OCI-LY3 (cell line): ENCODE data around the gene MTUS2.

Source experiments
- H2AFZ ChIP-seq: fragments of 200-600, 300-600 bp; shearing (Covaris generic); 2 replicates; pipeline ENCODE4 v1.6.0; 2014; ENCODE audit warnings: antibody characterized with exemption, low read depth, low read length
- H3K27ac ChIP-seq: fragments of 200-600, 300-600 bp; sonication (generic); 2 replicates; pipeline ENCODE4 v1.5.1; 2014; ENCODE audit warnings: mild to moderate bottlenecking, low read length, moderate library complexity, mixed read lengths
- H3K27me3 ChIP-seq: fragments of 200-600, 300-600 bp; sonication (generic); 2 replicates; pipeline ENCODE4 v1.6.1; 2014; ENCODE audit warnings: low read depth, low read length, mixed read lengths
- H3K36me3 ChIP-seq: fragments of 200-600, 300-600 bp; sonication (generic); replicated peaks from 2 replicates; pipeline ENCODE3; 2014; ENCODE audit warnings: low read depth, low read length, mixed read lengths
- H3K4me1 ChIP-seq: fragments of 300-600, 200-600 bp; sonication (generic); 2 replicates; pipeline ENCODE4 v1.6.1; 2014; ENCODE audit warnings: low read length, mixed read lengths
- H3K4me2 ChIP-seq: fragments of 200-600, 300-600 bp; sonication (generic); 2 replicates; pipeline ENCODE4 v1.6.1; 2014; ENCODE audit warnings: low read length, mixed read lengths
- H3K4me3 ChIP-seq: fragments of 300-600, 200-600 bp; sonication (generic); 2 replicates; pipeline ENCODE4 v1.5.1; 2014; ENCODE audit warnings: antibody characterized with exemption, mild to moderate bottlenecking, low read length, moderate library complexity
- H3K79me2 ChIP-seq: fragments of 300-600, 200-600 bp; shearing (Covaris generic); 2 replicates; pipeline ENCODE4 v1.6.1; 2014; ENCODE audit warnings: mild to moderate bottlenecking, low read length, mixed read lengths
- H3K9ac ChIP-seq: fragments of 300-600, 200-600 bp; shearing (Covaris generic); 2 replicates; pipeline ENCODE4 v1.6.0; 2014; ENCODE audit warnings: mild to moderate bottlenecking, low read length, moderate library complexity
- H3K9me3 ChIP-seq: fragments of 200-600, 300-600 bp; shearing (Covaris generic); 2 replicates; pipeline ENCODE4 v1.6.1; 2014; ENCODE audit warnings: low read length, mixed read lengths; ENCODE audit not compliant: insufficient read depth
- H4K20me1 ChIP-seq: fragments of 200-600, 300-600 bp; sonication (generic); 2 replicates; pipeline ENCODE4 v1.6.1; 2016; ENCODE audit warnings: low read length, mixed read lengths; ENCODE audit not compliant: insufficient read depth
- CTCF ChIP-seq: fragments of 200-600, 300-600 bp; sonication (generic); IDR thresholded peaks from 2 replicates; pipeline ENCODE4 v1.5.1; 2014; ENCODE audit warnings: antibody characterized with exemption, low read length, low read depth
- EZH2phosphoT487 ChIP-seq: fragments of 200-600 bp; shearing (Covaris generic); IDR thresholded peaks from 2 replicates; pipeline ENCODE4 v1.6.1; 2018; ENCODE audit warnings: antibody characterized with exemption, mixed run types, low read depth

Gene MTUS2

GRCh38 chr13:29022410-29022809, 202.3 kb downstream of the MTUS2 start:
- H3K4me2 ChIP-seq, result no peak overlapping the region
- no peaks in the 10 kb centered on the region for H3K9me3 ChIP-seq
- TF ChIP-seq EZH2phosphoT487, result no peak
- TF ChIP-seq CTCF, result no peak
- H3K36me3 ChIP-seq, result no peaks in the 10 kb centered on the region
- no peaks in the 10 kb centered on the region for H3K4me1 ChIP-seq
- no peak overlapping the region for H3K9ac ChIP-seq
- no peaks in the 10 kb centered on the region for H4K20me1 ChIP-seq
- no peaks in the 10 kb centered on the region for H3K79me2 ChIP-seq
- no peak overlapping the region for H2AFZ ChIP-seq
- H3K27ac ChIP-seq, result no peak overlapping the region
- H3K4me3 ChIP-seq, result no peak overlapping the region
- H3K27me3 ChIP-seq, result no peaks in the 10 kb centered on the region

- Histone ChIP-seq H3K4me1 (no peaks in the 10 kb centered on the region), H3K4me3 (no peak overlapping the region), H3K9ac (no peak overlapping the region), H3K27me3 (no peaks in the 10 kb centered on the region), H3K4me2 (no peak overlapping the region), H3K27ac (no peak overlapping the region), H3K9me3 (no peaks in the 10 kb centered on the region), H3K79me2 (no peaks in the 10 kb centered on the region), H4K20me1 (no peaks in the 10 kb centered on the region), H3K36me3 (no peaks in the 10 kb centered on the region), H2AFZ (no peak overlapping the region)
- no peak for TF ChIP-seq CTCF
- TF ChIP-seq EZH2phosphoT487, result no peak
Observed at GRCh38 chr13:29022968-29023367, 202.8 kb downstream of the MTUS2 start.

- no peaks in the 10 kb centered on the region for H3K9me3 ChIP-seq
- no peaks in the 10 kb centered on the region for H3K36me3 ChIP-seq
- H3K4me2 ChIP-seq, result no peak overlapping the region
- no peaks in the 10 kb centered on the region for H3K4me1 ChIP-seq
- H2AFZ ChIP-seq, result no peak overlapping the region
- H3K27me3 ChIP-seq, result no peaks in the 10 kb centered on the region
- no peak overlapping the region for H3K27ac ChIP-seq
- TF ChIP-seq EZH2phosphoT487 (no peak), CTCF (no peak)
- H3K79me2 ChIP-seq, result no peaks in the 10 kb centered on the region
- no peaks in the 10 kb centered on the region for H4K20me1 ChIP-seq
- H3K9ac ChIP-seq, result no peak overlapping the region
- H3K4me3 ChIP-seq, result no peak overlapping the region
Observed at GRCh38 chr13:29024783-29025182, 204.6 kb downstream of the MTUS2 start.

GRCh38 chr13:29028868-29029267, 208.7 kb downstream of the MTUS2 start:
- no peaks in the 10 kb centered on the region for H3K4me1 ChIP-seq
- H3K9me3 ChIP-seq, result no peaks in the 10 kb centered on the region
- no peaks in the 10 kb centered on the region for H3K27me3 ChIP-seq
- no peaks in the 10 kb centered on the region for H3K36me3 ChIP-seq
- no peak overlapping the region for H3K4me2 ChIP-seq
- H2AFZ ChIP-seq, result no peak overlapping the region
- no peak overlapping the region for H3K27ac ChIP-seq
- no peaks in the 10 kb centered on the region for H4K20me1 ChIP-seq
- TF ChIP-seq EZH2phosphoT487 (no peak), CTCF (no peak)
- H3K79me2 ChIP-seq, result no peaks in the 10 kb centered on the region
- no peak overlapping the region for H3K4me3 ChIP-seq
- no peak overlapping the region for H3K9ac ChIP-seq
